K562 (cell line): Measurements from ENCODE around the gene PRMT5. TPM values are rescaled to one million over a fixed set of nuclear protein-coding genes. Genes with fewer than 3 reads are reported as not detected.
A peak's percentile ranks its signal among the peaks of the same experiment; 100 is the strongest.

Experiments used
- BHLHE40 ChIP-seq: IDR thresholded peaks from 2 replicates; pipeline ENCODE4 v1.6.1; 2011; ENCODE audit warnings: low read length, improper control_type of control experiment
- E2F6 ChIP-seq, 2 experiments: IDR thresholded peaks; 2 replicates each; pipeline ENCODE4 v1.6.1; 2011; ENCODE audit warnings: borderline replicate concordance in 1 of 2, control low read depth in 1 of 2, low read depth in 1 of 2, low read length in 1 of 2, mild to moderate bottlenecking in 1 of 2, mixed read lengths in 1 of 2, moderate library complexity in 1 of 2; ENCODE audit not compliant: insufficient read depth in 1 of 2, insufficient read length in 1 of 2, poor library complexity in 1 of 2, severe bottlenecking in 1 of 2; ENCODE audit errors: extremely low read depth in 1 of 2
- EP400 ChIP-seq: fragments of 450-650 bp; IDR thresholded peaks from 2 replicates; pipeline ENCODE4 v1.6.1; 2017; ENCODE audit warnings: antibody characterized with exemption, mild to moderate bottlenecking, moderate library complexity
- ETS1 ChIP-seq: conservative IDR thresholded peaks from 2 replicates; pipeline ENCODE4 v1.6.1; 2011; ENCODE audit warnings: low read depth, mild to moderate bottlenecking, low read length; ENCODE audit not compliant: control insufficient read depth
- HDAC8 ChIP-seq: fragments of 450-650 bp; IDR thresholded peaks from 2 replicates; pipeline ENCODE4 v1.6.1; 2016; ENCODE audit warnings: mild to moderate bottlenecking, missing genetic modification characterization, moderate library complexity, missing compliant biosample characterization
- NCOA4 ChIP-seq: fragments of 450-650 bp; IDR thresholded peaks from 2 replicates; pipeline ENCODE4 v1.6.1; 2018; ENCODE audit warnings: mild to moderate bottlenecking; ENCODE audit not compliant: partially characterized antibody
- NRF1 ChIP-seq, 2 experiments: fragments of 450-650 bp; IDR thresholded peaks in 1 of 2; conservative IDR thresholded peaks in 1 of 2; 2 replicates each; pipeline ENCODE4 v1.6.1; 2014; ENCODE audit warnings: mild to moderate bottlenecking in 2 of 2
- PHF20 ChIP-seq: fragments of 450-650 bp; IDR thresholded peaks from 2 replicates; pipeline ENCODE4 v1.6.1; 2018; ENCODE audit not compliant: partially characterized antibody
- PHF21A ChIP-seq: fragments of 450-650 bp; IDR thresholded peaks from 2 replicates; pipeline ENCODE4 v1.6.1; 2017; ENCODE audit warnings: low read depth, borderline replicate concordance
- TRIM24 ChIP-seq, 2 experiments: fragments of 450-650 bp; IDR thresholded peaks; 2 replicates each; pipeline ENCODE4 v1.6.1; 2016
- ZFP36 ChIP-seq: fragments of 150-350 bp; IDR thresholded peaks from 2 replicates; pipeline ENCODE4 v1.6.1; 2018; ENCODE audit warnings: low read length, low read depth; ENCODE audit not compliant: partially characterized antibody
- ZNF644 ChIP-seq: fragments of 200-800 bp; sonication (Bioruptor generic); IDR thresholded peaks from 2 replicates; pipeline ENCODE4 v1.6.1; 2016; ENCODE audit warnings: low read depth, missing genetic modification characterization, missing compliant biosample characterization
- polyA plus RNA-seq, 8 experiments: library from polyadenylated mRNA; depleted of rRNA in 4 of 8; stranded (reverse) in 5 of 8; unstranded in 3 of 8; fragments of >200 nt; fragmentation: Nextera tagmentation in 2 of 8; fragmentation: Illumina TruSeq in 1 of 8; extraction: Ambion mirVana in 2 of 8; extraction: Trizol in 1 of 8; gene quantifications; 2 replicates each; pipeline versions ENCODE4 v1.2.1 to v1.2.3, GENCODE V29; 2011 to 2014; ENCODE audit warnings: inconsistent platforms in 1 of 8, missing spikeins in 1 of 8
- total RNA-seq, 7 experiments: library from RNA; depleted of rRNA in 6 of 7; stranded (reverse); fragments of >200 nt in 6 of 7; fragmentation: Illumina TruSeq in 2 of 7; extraction: Trizol in 2 of 7; gene quantifications; 2 replicates each; pipeline versions ENCODE4 v1.2.1 to v1.2.3, GENCODE V29; 2011 to 2021; ENCODE audit warnings: low replicate concordance in 1 of 7
- TF ChIP-seq, protein P1 (sequence below): fragments of 450-650 bp; formaldehyde crosslinking; IDR thresholded peaks from 2 replicates; pipeline ENCODE4 v1.4.0; 2020; ENCODE audit warnings: mild to moderate bottlenecking
- TF ChIP-seq, protein P2 (sequence below): sonication (generic); formaldehyde crosslinking; IDR thresholded peaks from 2 replicates; pipeline ENCODE4 v1.8.0; 2023; ENCODE audit warnings: mild to moderate bottlenecking, missing genetic modification reagents
- TF ChIP-seq, protein P3 (sequence below): sonication (generic); formaldehyde crosslinking; IDR thresholded peaks from 2 replicates; pipeline ENCODE4 v1.8.1; 2023; ENCODE audit warnings: mild to moderate bottlenecking, missing genetic modification reagents
- TF ChIP-seq, protein P4 (sequence below), 3 experiments: fragments of 200-800 bp in 1 of 3; sonication (Bioruptor generic) in 1 of 3; sonication (generic) in 1 of 3; formaldehyde crosslinking in 1 of 3; IDR thresholded peaks; 2 replicates each; pipeline versions ENCODE4 v1.6.1 to v1.8.0; 2016 to 2022; ENCODE audit warnings: mild to moderate bottlenecking in 2 of 3, missing compliant biosample characterization in 2 of 3, missing genetic modification characterization in 2 of 3, missing genetic modification reagents in 1 of 3

The PRMT5 gene
- total and polyA plus RNA-seq, 9 of the 15 experiments (the other 6 are each of a cell fraction or from before 2014, with no cell fraction given) = 114 to 552 (median 222) TPM

DNA sequence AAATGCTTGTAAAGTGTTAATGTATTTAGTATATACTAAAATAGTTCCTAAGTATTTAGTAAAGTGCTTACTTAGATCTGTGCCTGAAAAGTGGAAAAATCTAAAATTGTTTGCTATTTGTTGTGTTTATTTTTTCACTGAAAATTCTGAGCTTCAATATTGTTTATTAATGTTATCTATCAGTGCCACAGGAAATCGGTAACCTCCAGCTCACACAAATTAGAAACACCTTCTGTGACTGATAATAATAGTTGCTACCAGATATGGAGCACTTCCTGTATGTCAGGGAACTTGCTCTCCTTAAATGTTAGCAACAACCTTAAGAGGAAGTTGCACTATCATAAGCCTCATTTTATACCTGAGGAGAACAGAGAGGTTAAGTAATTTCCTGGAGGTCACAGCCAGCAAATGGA, 58.4 kb downstream of the PRMT5 start (continued):
- TF ChIP-seq E2F6 (IDR thresholded peaks at IDR 0.05; ENCODE audit: borderline replicate concordance in 1 of 2, extremely low read depth in 1 of 2, insufficient read depth in 1 of 2, insufficient read length in 1 of 2, low read depth in 1 of 2, low read length in 1 of 2, poor library complexity in 1 of 2, severe bottlenecking in 1 of 2) = no peak
- 0 out of 4 replicates have a peak, but pooled peaks of 1 of the 2 experiments have one; percentile 9 for TF ChIP-seq TRIM24 (IDR thresholded peaks at IDR 0.05)
- TF ChIP-seq, protein P1, sequence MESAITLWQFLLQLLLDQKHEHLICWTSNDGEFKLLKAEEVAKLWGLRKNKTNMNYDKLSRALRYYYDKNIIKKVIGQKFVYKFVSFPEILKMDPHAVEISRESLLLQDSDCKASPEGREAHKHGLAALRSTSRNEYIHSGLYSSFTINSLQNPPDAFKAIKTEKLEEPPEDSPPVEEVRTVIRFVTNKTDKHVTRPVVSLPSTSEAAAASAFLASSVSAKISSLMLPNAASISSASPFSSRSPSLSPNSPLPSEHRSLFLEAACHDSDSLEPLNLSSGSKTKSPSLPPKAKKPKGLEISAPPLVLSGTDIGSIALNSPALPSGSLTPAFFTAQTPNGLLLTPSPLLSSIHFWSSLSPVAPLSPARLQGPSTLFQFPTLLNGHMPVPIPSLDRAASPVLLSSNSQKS (CRISPR knock-in tag) = no peak
- no peak for TF ChIP-seq ZNF644 (tag)
- no peak for TF ChIP-seq BHLHE40
- no peak; the same call in 1 of the 2 replicates for TF ChIP-seq EP400
- TF ChIP-seq HDAC8 (tag) = no peak
- peak; percentile 84 for TF ChIP-seq ZFP36
- TF ChIP-seq NRF1 (conservative IDR thresholded peaks at IDR 0.05 in 1 of 2, IDR thresholded peaks at IDR 0.05 in 1 of 2) = no peak
- no peak for TF ChIP-seq NCOA4
- TF ChIP-seq, protein P2, sequence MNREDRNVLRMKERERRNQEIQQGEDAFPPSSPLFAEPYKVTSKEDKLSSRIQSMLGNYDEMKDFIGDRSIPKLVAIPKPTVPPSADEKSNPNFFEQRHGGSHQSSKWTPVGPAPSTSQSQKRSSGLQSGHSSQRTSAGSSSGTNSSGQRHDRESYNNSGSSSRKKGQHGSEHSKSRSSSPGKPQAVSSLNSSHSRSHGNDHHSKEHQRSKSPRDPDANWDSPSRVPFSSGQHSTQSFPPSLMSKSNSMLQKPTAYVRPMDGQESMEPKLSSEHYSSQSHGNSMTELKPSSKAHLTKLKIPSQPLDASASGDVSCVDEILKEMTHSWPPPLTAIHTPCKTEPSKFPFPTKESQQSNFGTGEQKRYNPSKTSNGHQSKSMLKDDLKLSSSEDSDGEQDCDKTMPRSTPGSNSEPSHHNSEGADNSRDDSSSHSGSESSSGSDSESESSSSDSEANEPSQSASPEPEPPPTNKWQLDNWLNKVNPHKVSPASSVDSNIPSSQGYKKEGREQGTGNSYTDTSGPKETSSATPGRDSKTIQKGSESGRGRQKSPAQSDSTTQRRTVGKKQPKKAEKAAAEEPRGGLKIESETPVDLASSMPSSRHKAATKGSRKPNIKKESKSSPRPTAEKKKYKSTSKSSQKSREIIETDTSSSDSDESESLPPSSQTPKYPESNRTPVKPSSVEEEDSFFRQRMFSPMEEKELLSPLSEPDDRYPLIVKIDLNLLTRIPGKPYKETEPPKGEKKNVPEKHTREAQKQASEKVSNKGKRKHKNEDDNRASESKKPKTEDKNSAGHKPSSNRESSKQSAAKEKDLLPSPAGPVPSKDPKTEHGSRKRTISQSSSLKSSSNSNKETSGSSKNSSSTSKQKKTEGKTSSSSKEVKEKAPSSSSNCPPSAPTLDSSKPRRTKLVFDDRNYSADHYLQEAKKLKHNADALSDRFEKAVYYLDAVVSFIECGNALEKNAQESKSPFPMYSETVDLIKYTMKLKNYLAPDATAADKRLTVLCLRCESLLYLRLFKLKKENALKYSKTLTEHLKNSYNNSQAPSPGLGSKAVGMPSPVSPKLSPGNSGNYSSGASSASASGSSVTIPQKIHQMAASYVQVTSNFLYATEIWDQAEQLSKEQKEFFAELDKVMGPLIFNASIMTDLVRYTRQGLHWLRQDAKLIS (CRISPR knock-in tag) = no peak
- TF ChIP-seq PHF21A = no peak
- TF ChIP-seq ETS1 = no peak
- TF ChIP-seq PHF20 = no peak
- TF ChIP-seq, protein P3, sequence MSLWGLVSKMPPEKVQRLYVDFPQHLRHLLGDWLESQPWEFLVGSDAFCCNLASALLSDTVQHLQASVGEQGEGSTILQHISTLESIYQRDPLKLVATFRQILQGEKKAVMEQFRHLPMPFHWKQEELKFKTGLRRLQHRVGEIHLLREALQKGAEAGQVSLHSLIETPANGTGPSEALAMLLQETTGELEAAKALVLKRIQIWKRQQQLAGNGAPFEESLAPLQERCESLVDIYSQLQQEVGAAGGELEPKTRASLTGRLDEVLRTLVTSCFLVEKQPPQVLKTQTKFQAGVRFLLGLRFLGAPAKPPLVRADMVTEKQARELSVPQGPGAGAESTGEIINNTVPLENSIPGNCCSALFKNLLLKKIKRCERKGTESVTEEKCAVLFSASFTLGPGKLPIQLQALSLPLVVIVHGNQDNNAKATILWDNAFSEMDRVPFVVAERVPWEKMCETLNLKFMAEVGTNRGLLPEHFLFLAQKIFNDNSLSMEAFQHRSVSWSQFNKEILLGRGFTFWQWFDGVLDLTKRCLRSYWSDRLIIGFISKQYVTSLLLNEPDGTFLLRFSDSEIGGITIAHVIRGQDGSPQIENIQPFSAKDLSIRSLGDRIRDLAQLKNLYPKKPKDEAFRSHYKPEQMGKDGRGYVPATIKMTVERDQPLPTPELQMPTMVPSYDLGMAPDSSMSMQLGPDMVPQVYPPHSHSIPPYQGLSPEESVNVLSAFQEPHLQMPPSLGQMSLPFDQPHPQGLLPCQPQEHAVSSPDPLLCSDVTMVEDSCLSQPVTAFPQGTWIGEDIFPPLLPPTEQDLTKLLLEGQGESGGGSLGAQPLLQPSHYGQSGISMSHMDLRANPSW (CRISPR knock-in tag) = no peak
- TF ChIP-seq, protein P4, sequence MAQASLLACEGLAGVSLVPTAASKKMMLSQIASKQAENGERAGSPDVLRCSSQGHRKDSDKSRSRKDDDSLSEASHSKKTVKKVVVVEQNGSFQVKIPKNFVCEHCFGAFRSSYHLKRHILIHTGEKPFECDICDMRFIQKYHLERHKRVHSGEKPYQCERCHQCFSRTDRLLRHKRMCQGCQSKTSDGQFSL (CRISPR knock-in tag; IDR thresholded peaks at IDR 0.05) = no peak
- TF ChIP-seq, protein P4 (tag; IDR thresholded peaks at IDR 0.05) = no peak
